Esophagus muscularis mucosa (tissue), 4 donors: ENCODE results near the gene PSTK. TPM values are rescaled to one million over a fixed set of nuclear protein-coding genes. Genes with fewer than 3 reads are reported as not detected.

Experiments used
- DNase-seq: peaks from one replicate; pipeline ENCODE4 v3.0.0-alpha.2; 2017; ENCODE audit errors: extremely low spot score
- H3K27ac ChIP-seq, 4 donors: fragments of 200-600 bp; sonication (generic); replicated peaks in 1 of 4; 1 replicate in 3 of 4; 2 replicates in 1 of 4; pipeline ENCODE4 v1.5.1; 2016 to 2019; ENCODE audit warnings: mild to moderate bottlenecking in 1 of 4
- H3K27me3 ChIP-seq, 4 donors: fragments of 200-600 bp; sonication (generic); one replicate each; pipeline versions ENCODE4 v1.5.1 to v1.6.0; 2016 to 2019
- H3K36me3 ChIP-seq, 4 donors: fragments of 200-600 bp; sonication (generic); one replicate each; pipeline ENCODE4 v1.5.1; 2016 to 2019
- H3K4me1 ChIP-seq, 4 donors: fragments of 200-600 bp; sonication (generic); one replicate each; pipeline ENCODE4 v1.5.1; 2016 to 2019
- H3K4me3 ChIP-seq, 4 donors: fragments of 200-600 bp; sonication (generic); 1 replicate in 2 of 4; 2 replicates in 2 of 4; pipeline ENCODE4 v1.5.1; 2016 to 2019; ENCODE audit warnings: mild to moderate bottlenecking in 4 of 4, moderate library complexity in 1 of 4
- H3K9me3 ChIP-seq, 4 donors: fragments of 200-600 bp; sonication (generic); 1 replicate in 3 of 4; 2 replicates in 1 of 4; pipeline ENCODE4 v1.5.1; 2016 to 2019
- CTCF ChIP-seq, 3 experiments: fragments of 200-600 bp in 2 of 3; fragments of 450-650 bp in 1 of 3; sonication (generic) in 2 of 3; IDR thresholded peaks; one replicate each; pipeline ENCODE4 v1.5.1; 2017 to 2019; ENCODE audit warnings: antibody characterized with exemption in 3 of 3, mild to moderate bottlenecking in 2 of 3, moderate library complexity in 1 of 3
- EP300 ChIP-seq: sonication (generic); formaldehyde crosslinking; IDR thresholded peaks from one replicate; pipeline ENCODE4 v1.6.1; 2017; ENCODE audit warnings: antibody characterized with exemption
- POLR2A ChIP-seq: fragments of 450-650 bp; IDR thresholded peaks from one replicate; pipeline ENCODE4 v1.6.1; 2017; ENCODE audit warnings: antibody characterized with exemption, moderate library complexity, mild to moderate bottlenecking, low read depth
- POLR2AphosphoS5 ChIP-seq, 2 donors: sonication (generic); formaldehyde crosslinking; IDR thresholded peaks; one replicate each; pipeline ENCODE4 v1.6.1; 2017; ENCODE audit warnings: antibody characterized with exemption in 2 of 2
- WGBS: methylation state at CpG from one replicate; pipeline ENCODE4 v1.1.5; 2018; 5-methylcytosine and 5-hydroxymethylcytosine counted together
- intact Hi-C: fragments of 100-400 bp; cut with DNase I; formaldehyde crosslinking; loops from one replicate; pipeline ENCODE4 v1.15.1; 2023
- total RNA-seq, 4 donors: library from RNA; depleted of rRNA; stranded (reverse); fragments of >200 nt; gene quantifications; one replicate each; pipeline versions ENCODE4 v1.1.0 to v1.2.1, GENCODE V29; 2016

PSTK gene
- total RNA-seq, 4 donors from 2014 or later = 1.4 to 3.3 (median 2.7) TPM

- intact Hi-C loops = no loop called here
- H3K27me3 ChIP-seq = no peaks in the 10 kb centered on the region
- no peak for DNase-seq
- H3K9me3 ChIP-seq = no peaks in the 10 kb centered on the region
- 72% methylated on average over 1 of the region's 1 CpG for WGBS
- H3K4me3 ChIP-seq = no peak overlapping the region
- TF ChIP-seq POLR2A (no peak), EP300 (no peak), CTCF (IDR thresholded peaks at IDR 0.05) (no peak), POLR2AphosphoS5 (IDR thresholded peaks at IDR 0.05) (no peak)
- no peak overlapping the region for H3K27ac ChIP-seq
- H3K36me3 ChIP-seq = no peaks in the 10 kb centered on the region
- H3K4me1 ChIP-seq = no peaks in the 10 kb centered on the region
Observed at GRCh38 chr10:123026302-123026701, 46.1 kb downstream of the PSTK start.

- H3K27ac ChIP-seq = no peak overlapping the region
- intact Hi-C loops = no loop called here
- no peak for DNase-seq
- TF ChIP-seq POLR2AphosphoS5 (IDR thresholded peaks at IDR 0.05) = no peak
- no peak for TF ChIP-seq CTCF (IDR thresholded peaks at IDR 0.05)
- TF ChIP-seq POLR2A = no peak
- TF ChIP-seq EP300 = no peak
- H3K36me3 ChIP-seq = no peaks in the 10 kb centered on the region
- H3K27me3 ChIP-seq = no peaks in the 10 kb centered on the region
- H3K4me1 ChIP-seq = no peaks in the 10 kb centered on the region
- no peak overlapping the region for H3K4me3 ChIP-seq
- H3K9me3 ChIP-seq = no peaks in the 10 kb centered on the region
Observed at GRCh38 chr10:123027861-123028260, 47.7 kb downstream of the PSTK start.

- 81% methylated on average over 1 of the region's 1 CpG for WGBS
Observed at GRCh38 chr10:123031124-123031523, 50.9 kb downstream of the PSTK start.

GRCh38 chr10:123034332-123034731 is 54.1 kb downstream of the PSTK start:
- H3K36me3 ChIP-seq = peaks cover 0 to 44% (median 36%) of the 10 kb centered on the region in 4 donors
- TF ChIP-seq POLR2A = no peak
- no peak for TF ChIP-seq EP300
- no peak for TF ChIP-seq CTCF (IDR thresholded peaks at IDR 0.05)
- TF ChIP-seq POLR2AphosphoS5 (IDR thresholded peaks at IDR 0.05) = no peak

More at GRCh38 chr10:123031124-123031523, 50.9 kb downstream of the PSTK start:
- H3K9me3 ChIP-seq = no peaks in the 10 kb centered on the region
- no peak overlapping the region for H3K4me3 ChIP-seq
- H3K27ac ChIP-seq = no peak overlapping the region
- no peak for DNase-seq
- no peaks in the 10 kb centered on the region for H3K27me3 ChIP-seq
- H3K36me3 ChIP-seq = peaks cover 0 to 20% (median 19%) of the 10 kb centered on the region in 4 donors
- no peak for TF ChIP-seq POLR2A
- no peak for TF ChIP-seq EP300
- no peak for TF ChIP-seq CTCF (IDR thresholded peaks at IDR 0.05)
- TF ChIP-seq POLR2AphosphoS5 (IDR thresholded peaks at IDR 0.05) = no peak
- intact Hi-C loops = no loop called here
- no peaks in the 10 kb centered on the region for H3K4me1 ChIP-seq

GRCh38 chr10:123035467-123036086 is 55.4 kb downstream of the PSTK start:
- H3K36me3 ChIP-seq = peaks cover 0 to 47% (median 36%) of the 10 kb centered on the region in 4 donors
- 90% methylated on average over 7 of the region's 8 CpGs for WGBS
- no peaks in the 10 kb centered on the region for H3K9me3 ChIP-seq
- no peak overlapping the region for H3K4me3 ChIP-seq
- H3K27me3 ChIP-seq = no peaks in the 10 kb centered on the region
- DNase-seq = no peak
- intact Hi-C loops = no loop called here
- TF ChIP-seq POLR2A = no peak
- no peak for TF ChIP-seq CTCF (IDR thresholded peaks at IDR 0.05)
- TF ChIP-seq EP300 = no peak
- no peak for TF ChIP-seq POLR2AphosphoS5 (IDR thresholded peaks at IDR 0.05)
- no peaks in the 10 kb centered on the region for H3K4me1 ChIP-seq
- H3K27ac ChIP-seq = no peak overlapping the region

More at GRCh38 chr10:123034332-123034731, 54.1 kb downstream of the PSTK start:
- Histone ChIP-seq H3K4me1 (no peaks in the 10 kb centered on the region), H3K4me3 (no peak overlapping the region), H3K27me3 (no peaks in the 10 kb centered on the region), H3K27ac (no peak overlapping the region), H3K9me3 (no peaks in the 10 kb centered on the region)
- intact Hi-C loops = no loop called here
- no peak for DNase-seq
